Upper lobe of right lung (tissue), 1 donor: ENCODE data around the gene CLIC3. TPM values are rescaled to one million over a fixed set of nuclear protein-coding genes. Genes with fewer than 3 reads are reported as not detected.

Experiments
- ATAC-seq: fragments of 200-7000 bp; cut with Tn5 transposase; one replicate; pipeline ENCODE4 v1.9.1; 2020; ENCODE audit warnings: mild to moderate bottlenecking, moderate library complexity
- DNase-seq: peaks from one replicate; pipeline ENCODE4 v3.0.0-alpha.2; 2020
- H3K27ac ChIP-seq: fragments of 200-600 bp; one replicate; pipeline ENCODE4 v1.8.0; 2022
- H3K27me3 ChIP-seq: fragments of 200-600 bp; one replicate; pipeline ENCODE4 v1.8.0; 2022; ENCODE audit warnings: mild to moderate bottlenecking
- H3K36me3 ChIP-seq: fragments of 200-600 bp; one replicate; pipeline ENCODE4 v1.8.0; 2022
- H3K4me1 ChIP-seq: fragments of 200-600 bp; one replicate; pipeline ENCODE4 v1.8.0; 2022
- H3K4me3 ChIP-seq: fragments of 200-600 bp; one replicate; pipeline ENCODE4 v1.8.0; 2022; ENCODE audit warnings: mild to moderate bottlenecking
- H3K9me3 ChIP-seq: fragments of 200-600 bp; one replicate; pipeline ENCODE4 v1.8.0; 2022
- intact Hi-C: fragments of 100-400 bp; cut with DNase I; formaldehyde crosslinking; loops from one replicate; pipeline ENCODE4 v1.11.0; 2022
- total RNA-seq: library from RNA; stranded (reverse); fragmentation: NEBNext Ultra II Directional; extraction: Animal tissue kit (Norgen Biotek cat#: 25700); gene quantifications from one replicate; pipeline ENCODE4 v1.2.1, GENCODE V29; 2021
- TF ChIP-seq, protein P1 (sequence below): fragments of 200-600 bp; IDR thresholded peaks from one replicate; pipeline ENCODE4 v1.8.0; 2022; ENCODE audit warnings: antibody characterized with exemption
- donor health status: DM: no; HTN: yes; CAD: no; lungs with severe emphysema.

Gene CLIC3
- total RNA-seq, 1 donor from 2014 or later: 80.7 TPM

DNA sequence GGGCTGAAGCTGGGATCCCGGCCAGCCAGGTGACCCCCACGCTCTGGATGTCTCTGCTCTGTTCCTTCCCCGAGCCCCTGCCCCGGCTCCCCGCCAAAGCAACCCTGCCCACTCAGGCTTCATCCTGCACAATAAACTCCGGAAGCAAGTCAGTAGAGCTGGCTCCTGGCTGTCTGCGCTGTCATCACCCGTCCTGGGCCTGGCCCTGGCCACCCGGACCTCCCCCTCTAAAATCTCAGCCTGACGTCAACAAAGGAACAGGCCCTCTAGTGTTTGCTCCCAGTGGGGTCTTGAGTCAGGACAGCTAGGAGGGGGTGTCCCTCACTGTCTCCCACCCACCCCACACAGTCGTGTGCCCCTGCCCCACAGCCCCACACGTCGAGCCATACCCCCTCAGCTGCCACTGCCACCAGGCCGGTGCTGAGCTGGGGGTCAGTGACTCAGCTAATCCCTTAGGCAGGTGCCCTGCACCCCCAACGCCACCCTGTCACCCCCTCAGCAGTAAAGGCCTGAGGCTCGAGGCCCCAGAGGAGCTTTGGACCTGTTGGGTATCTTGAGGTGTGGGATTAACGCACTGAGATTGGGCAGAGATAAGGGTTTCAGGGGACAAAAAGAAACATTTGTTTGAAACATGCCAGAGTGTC, 14.7 kb downstream of the CLIC3 start:
- Histone ChIP-seq H3K27me3 (peaks cover 23% of the 10 kb centered on the region), H3K27ac (peak overlapping the region; percentile 63), H3K9me3 (no peaks in the 10 kb centered on the region), H3K4me1 (peaks cover 17% of the 10 kb centered on the region), H3K4me3 (no peak overlapping the region), H3K36me3 (no peaks in the 10 kb centered on the region)
- no peak for DNase-seq
- TF ChIP-seq, protein P1, sequence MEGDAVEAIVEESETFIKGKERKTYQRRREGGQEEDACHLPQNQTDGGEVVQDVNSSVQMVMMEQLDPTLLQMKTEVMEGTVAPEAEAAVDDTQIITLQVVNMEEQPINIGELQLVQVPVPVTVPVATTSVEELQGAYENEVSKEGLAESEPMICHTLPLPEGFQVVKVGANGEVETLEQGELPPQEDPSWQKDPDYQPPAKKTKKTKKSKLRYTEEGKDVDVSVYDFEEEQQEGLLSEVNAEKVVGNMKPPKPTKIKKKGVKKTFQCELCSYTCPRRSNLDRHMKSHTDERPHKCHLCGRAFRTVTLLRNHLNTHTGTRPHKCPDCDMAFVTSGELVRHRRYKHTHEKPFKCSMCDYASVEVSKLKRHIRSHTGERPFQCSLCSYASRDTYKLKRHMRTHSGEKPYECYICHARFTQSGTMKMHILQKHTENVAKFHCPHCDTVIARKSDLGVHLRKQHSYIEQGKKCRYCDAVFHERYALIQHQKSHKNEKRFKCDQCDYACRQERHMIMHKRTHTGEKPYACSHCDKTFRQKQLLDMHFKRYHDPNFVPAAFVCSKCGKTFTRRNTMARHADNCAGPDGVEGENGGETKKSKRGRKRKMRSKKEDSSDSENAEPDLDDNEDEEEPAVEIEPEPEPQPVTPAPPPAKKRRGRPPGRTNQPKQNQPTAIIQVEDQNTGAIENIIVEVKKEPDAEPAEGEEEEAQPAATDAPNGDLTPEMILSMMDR: no peak
- intact Hi-C loops: no loop called here
- ATAC-seq: no peak

GRCh38 chr9:136980669-136981478, 15.5 kb downstream of the CLIC3 start:
- Histone ChIP-seq H3K27ac (peak overlapping the region; percentile 63), H3K36me3 (no peaks in the 10 kb centered on the region), H3K4me3 (no peak overlapping the region), H3K27me3 (peaks cover 18% of the 10 kb centered on the region), H3K4me1 (peaks cover 26% of the 10 kb centered on the region), H3K9me3 (no peaks in the 10 kb centered on the region)
- no peak for ATAC-seq
- intact Hi-C loops: no loop called here
- no peak for DNase-seq
- TF ChIP-seq, protein P1: no peak

DNA sequence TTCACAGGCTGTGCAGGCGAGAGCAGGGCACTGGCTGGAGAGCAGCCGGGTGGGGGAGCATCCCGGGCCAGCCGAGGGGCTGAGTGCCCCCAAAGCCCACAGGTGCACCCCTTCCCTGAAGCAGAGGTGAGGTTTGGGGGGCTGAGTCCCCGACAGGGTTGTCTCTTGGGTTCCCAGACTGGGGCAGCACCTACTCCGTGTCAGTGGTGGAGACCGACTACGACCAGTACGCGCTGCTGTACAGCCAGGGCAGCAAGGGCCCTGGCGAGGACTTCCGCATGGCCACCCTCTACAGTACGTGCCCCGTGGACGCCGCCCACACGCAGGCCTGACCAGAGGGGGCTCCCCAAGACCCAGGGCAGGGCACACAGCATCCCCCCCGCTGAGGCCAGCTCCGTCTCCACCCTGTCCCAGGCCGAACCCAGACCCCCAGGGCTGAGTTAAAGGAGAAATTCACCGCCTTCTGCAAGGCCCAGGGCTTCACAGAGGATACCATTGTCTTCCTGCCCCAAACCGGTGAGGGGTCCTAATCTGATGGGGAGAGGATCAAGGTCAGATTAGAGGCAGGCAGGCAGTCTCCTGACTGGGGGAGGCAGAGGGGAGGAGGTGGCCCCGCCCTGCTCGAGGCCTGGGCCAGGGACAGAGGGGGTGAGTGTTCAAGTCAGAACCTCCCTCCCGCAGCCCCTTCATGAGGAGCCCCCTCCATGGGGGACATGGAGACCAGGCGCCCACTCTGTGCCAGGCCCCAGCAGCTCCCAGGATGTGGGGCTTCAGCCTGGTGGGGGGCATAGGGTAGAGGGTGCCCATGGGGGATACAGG, 16.4 kb downstream of the CLIC3 start:
- intact Hi-C loops: no loop called here
- no peak for DNase-seq
- no peak overlapping the region for H3K4me3 ChIP-seq

GRCh38 chr9:136978865-136979544, 17.4 kb downstream of the CLIC3 start:
- intact Hi-C loops: no loop called here
- Histone ChIP-seq H3K27me3 (no peaks in the 10 kb centered on the region), H3K36me3 (no peaks in the 10 kb centered on the region), H3K4me3 (no peak overlapping the region), H3K9me3 (no peaks in the 10 kb centered on the region), H3K4me1 (peaks cover 34% of the 10 kb centered on the region), H3K27ac (no peak overlapping the region)
- DNase-seq (no peak), ATAC-seq (no peak)
- TF ChIP-seq, protein P1: no peak

More for the DNA sequence above, 16.4 kb downstream of the CLIC3 start:
- Histone ChIP-seq H3K9me3 (no peaks in the 10 kb centered on the region), H3K4me1 (peaks cover 34% of the 10 kb centered on the region), H3K27me3 (peaks cover 9% of the 10 kb centered on the region), H3K27ac (peak overlapping the region; percentile 11), H3K36me3 (no peaks in the 10 kb centered on the region)
- TF ChIP-seq, protein P1: no peak
- no peak for ATAC-seq
